ENCODE results near the gene DFFB.

The DFFB gene

GRCh38 chr1:3922851-3923250, 65.6 kb downstream of the DFFB start:
- TF ChIP-seq ZFX (IDR thresholded peaks at IDR 0.05) (no peak), CTCF (conservative IDR thresholded peaks at IDR 0.05) (no peak)
- H3K27ac ChIP-seq: no peak overlapping the region

DNA sequence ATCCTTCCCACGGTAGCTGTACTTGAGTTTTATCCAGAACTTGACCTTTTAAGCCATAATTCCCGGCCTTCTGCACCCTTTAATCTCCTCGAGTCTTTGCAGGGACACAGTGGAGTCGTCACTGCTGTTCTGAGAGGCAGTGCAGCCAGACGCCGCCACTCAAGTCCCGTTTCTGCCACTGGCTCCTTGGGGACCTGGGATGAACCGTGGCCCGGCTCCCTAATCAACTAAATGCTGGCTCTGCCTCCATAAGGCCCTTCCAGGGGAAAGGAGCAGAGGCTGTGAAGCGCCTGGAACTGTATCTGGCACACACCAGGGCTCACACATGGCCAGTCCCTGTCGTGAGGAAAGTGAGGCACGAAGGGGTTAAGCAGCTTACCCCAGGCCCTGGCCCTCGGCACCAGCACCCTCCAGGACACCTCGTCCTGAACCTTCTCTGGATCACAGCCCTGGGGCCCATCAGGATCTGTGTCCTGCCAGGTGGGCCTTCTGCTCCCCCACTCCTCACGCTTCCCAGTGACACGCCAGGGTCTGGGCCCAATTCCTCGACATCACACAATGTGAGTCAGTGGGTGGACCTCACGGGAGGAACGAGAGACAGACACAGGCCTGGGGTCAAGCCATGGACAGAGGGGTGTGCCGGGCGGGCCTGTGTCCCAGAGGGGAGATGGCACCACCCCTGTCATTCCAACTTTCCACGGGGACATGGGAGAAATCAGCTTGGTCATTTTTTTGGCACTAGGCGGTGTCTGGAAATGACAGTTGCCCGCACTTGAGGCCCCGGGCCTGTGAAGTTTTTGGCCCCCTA, 66.3 kb downstream of the DFFB start:
- TF ChIP-seq ZFX (IDR thresholded peaks at IDR 0.05) (no peak), CTCF (conservative IDR thresholded peaks at IDR 0.05) (no peak)

DNA sequence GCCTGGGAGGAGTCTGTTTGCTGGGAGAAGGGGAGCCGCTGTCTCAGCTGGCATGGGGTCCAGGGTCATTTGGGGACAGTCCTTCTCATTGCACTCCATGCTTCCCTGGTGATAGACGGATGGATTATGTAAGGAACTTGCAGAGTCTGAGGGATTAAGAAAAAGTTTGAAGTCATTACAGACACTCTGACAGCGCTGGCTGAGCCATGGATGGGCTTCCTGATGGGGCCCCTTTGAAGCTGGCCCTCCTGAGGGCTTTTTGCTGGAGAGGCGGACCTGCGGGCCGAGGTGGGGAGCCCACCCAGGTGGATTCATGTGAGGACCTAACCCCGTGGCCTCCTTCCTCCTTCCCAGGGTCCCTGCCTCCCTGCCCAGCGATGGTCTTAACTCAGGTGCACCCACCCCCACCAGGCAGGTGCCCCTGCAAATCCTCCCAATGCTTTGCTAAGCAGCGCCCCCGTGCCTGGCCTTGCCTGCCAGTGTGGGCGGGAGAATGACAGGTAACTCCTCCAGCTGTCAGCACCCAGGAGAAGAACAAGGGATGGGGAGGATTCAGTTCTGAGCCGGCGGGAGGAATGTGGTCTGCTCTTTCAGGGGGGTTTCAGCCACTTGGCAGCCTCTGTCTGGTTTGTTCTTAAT, 67.0 kb downstream of the DFFB start:
- TF ChIP-seq ZFX (IDR thresholded peaks at IDR 0.05) (no peak), CTCF (conservative IDR thresholded peaks at IDR 0.05) (no peak)
- no peak overlapping the region for H3K27ac ChIP-seq

More for the DNA sequence above, 66.3 kb downstream of the DFFB start:
- no peak overlapping the region for H3K27ac ChIP-seq

DNA sequence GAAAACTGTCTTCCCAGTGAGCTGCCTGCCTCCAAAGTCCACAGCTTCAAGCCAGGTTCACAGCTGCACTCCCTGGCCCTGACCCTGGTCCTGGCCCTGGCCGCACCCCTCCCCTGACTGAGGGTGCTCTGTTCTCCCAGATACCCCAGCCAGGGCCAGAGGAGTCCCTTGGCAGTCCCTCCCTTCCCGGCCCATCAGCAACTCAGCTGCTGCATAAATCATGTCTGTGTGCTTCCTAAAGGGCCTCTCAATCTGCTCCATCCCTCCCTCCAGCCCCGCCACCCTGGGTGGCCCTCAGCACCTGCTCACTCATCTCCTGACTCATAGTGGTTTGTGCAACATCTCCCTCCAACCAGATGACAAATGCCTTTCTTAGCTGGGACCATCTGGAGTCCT, 67.5 kb downstream of the DFFB start:
- TF ChIP-seq ZFX (IDR thresholded peaks at IDR 0.05): no peak
- no peak for TF ChIP-seq CTCF (conservative IDR thresholded peaks at IDR 0.05)
- H3K27ac ChIP-seq: no peak overlapping the region

GRCh38 chr1:3925256-3925655, 68.0 kb downstream of the DFFB start:
- H3K27ac ChIP-seq: no peak overlapping the region
- TF ChIP-seq CTCF (conservative IDR thresholded peaks at IDR 0.05) (no peak), ZFX (IDR thresholded peaks at IDR 0.05) (no peak)

GRCh38 chr1:3925762-3926161, 68.5 kb downstream of the DFFB start:
- H3K27ac ChIP-seq: no peak overlapping the region
- TF ChIP-seq ZFX (IDR thresholded peaks at IDR 0.05) (no peak), CTCF (conservative IDR thresholded peaks at IDR 0.05) (no peak)

GRCh38 chr1:3926956-3927355, 69.7 kb downstream of the DFFB start:
- no peak for TF ChIP-seq ZFX (IDR thresholded peaks at IDR 0.05)
- no peak for TF ChIP-seq CTCF (conservative IDR thresholded peaks at IDR 0.05)
- H3K27ac ChIP-seq: no peak overlapping the region

Data from C4-2B (cell line).